Astrocyte (in vitro differentiated cells and primary cell): ENCODE data around the gene GLYR1.

Experiments
- EZH2 ChIP-seq: IDR thresholded peaks from 2 replicates; pipeline ENCODE4 v1.6.1; 2012; ENCODE audit warnings: mild to moderate bottlenecking, low read length, inconsistent platforms; ENCODE audit not compliant: insufficient read depth
- TF ChIP-seq, protein P1 (sequence below): IDR thresholded peaks from 2 replicates; pipeline ENCODE4 v1.5.1; 2011; ENCODE audit warnings: low read depth, mild to moderate bottlenecking, inconsistent platforms, low read length, moderate library complexity; ENCODE audit not compliant: insufficient read depth

- TF ChIP-seq, protein P1, sequence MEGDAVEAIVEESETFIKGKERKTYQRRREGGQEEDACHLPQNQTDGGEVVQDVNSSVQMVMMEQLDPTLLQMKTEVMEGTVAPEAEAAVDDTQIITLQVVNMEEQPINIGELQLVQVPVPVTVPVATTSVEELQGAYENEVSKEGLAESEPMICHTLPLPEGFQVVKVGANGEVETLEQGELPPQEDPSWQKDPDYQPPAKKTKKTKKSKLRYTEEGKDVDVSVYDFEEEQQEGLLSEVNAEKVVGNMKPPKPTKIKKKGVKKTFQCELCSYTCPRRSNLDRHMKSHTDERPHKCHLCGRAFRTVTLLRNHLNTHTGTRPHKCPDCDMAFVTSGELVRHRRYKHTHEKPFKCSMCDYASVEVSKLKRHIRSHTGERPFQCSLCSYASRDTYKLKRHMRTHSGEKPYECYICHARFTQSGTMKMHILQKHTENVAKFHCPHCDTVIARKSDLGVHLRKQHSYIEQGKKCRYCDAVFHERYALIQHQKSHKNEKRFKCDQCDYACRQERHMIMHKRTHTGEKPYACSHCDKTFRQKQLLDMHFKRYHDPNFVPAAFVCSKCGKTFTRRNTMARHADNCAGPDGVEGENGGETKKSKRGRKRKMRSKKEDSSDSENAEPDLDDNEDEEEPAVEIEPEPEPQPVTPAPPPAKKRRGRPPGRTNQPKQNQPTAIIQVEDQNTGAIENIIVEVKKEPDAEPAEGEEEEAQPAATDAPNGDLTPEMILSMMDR = no peak
- no peak for TF ChIP-seq EZH2
Measured at GRCh38 chr16:4787627-4788482, 59.2 kb downstream of the GLYR1 start, which contains the start of gene SEPTIN12.
